ENCODE results near the gene SAMM50.

The SAMM50 gene

GRCh38 chr22:43976861-43977795, 21.9 kb downstream of the SAMM50 start:
- in situ Hi-C loops (cut with HindIII; ENCODE audit: low sequenced_read_pairs) = no loop called here

GRCh38 chr22:43978558-43978957, 23.3 kb downstream of the SAMM50 start:
- in situ Hi-C loops (cut with HindIII; ENCODE audit: low sequenced_read_pairs) = no loop called here

- in situ Hi-C loops (cut with HindIII; ENCODE audit: low sequenced_read_pairs) = no loop called here
Measured at GRCh38 chr22:43980579-43980978, 25.3 kb downstream of the SAMM50 start.

GRCh38 chr22:43980996-43981395, 25.8 kb downstream of the SAMM50 start:
- in situ Hi-C loops (cut with HindIII; ENCODE audit: low sequenced_read_pairs) = no loop called here

GRCh38 chr22:43983808-43984207, 28.6 kb downstream of the SAMM50 start:
- in situ Hi-C loops (cut with HindIII; ENCODE audit: low sequenced_read_pairs) = no loop called here

- in situ Hi-C loops (cut with HindIII; ENCODE audit: low sequenced_read_pairs) = loop anchor here (5.0 kb wide), 1 partner anchor 37 kb away; the partner anchor contains the start of gene PARVB
Measured at GRCh38 chr22:43985532-43985931, 30.3 kb downstream of the SAMM50 start.

- in situ Hi-C loops (cut with HindIII; ENCODE audit: low sequenced_read_pairs) = loop anchor here (5.0 kb wide), 1 partner anchor 34 kb away; the partner anchor contains the start of gene PARVB
Measured at GRCh38 chr22:43988116-43988820, 33.0 kb downstream of the SAMM50 start.

- in situ Hi-C loops (cut with HindIII; ENCODE audit: low sequenced_read_pairs) = loop anchor here (5.0 kb wide), 1 partner anchor 33 kb away; the partner anchor contains the start of gene PARVB
Measured at GRCh38 chr22:43988960-43989359, 33.7 kb downstream of the SAMM50 start.

- in situ Hi-C loops (cut with HindIII; ENCODE audit: low sequenced_read_pairs) = loop anchor here (5.0 kb wide), 1 partner anchor 172 kb away; no protein-coding TSS in a partner anchor
Measured at GRCh38 chr22:43990044-43990443, 34.8 kb downstream of the SAMM50 start.

- in situ Hi-C loops (cut with HindIII; ENCODE audit: low sequenced_read_pairs) = loop anchor here (5.0 kb wide), 1 partner anchor 171 kb away; no protein-coding TSS in a partner anchor
Measured at GRCh38 chr22:43991316-43992020, 36.2 kb downstream of the SAMM50 start.

GRCh38 chr22:43992331-43992821, 37.1 kb downstream of the SAMM50 start:
- in situ Hi-C loops (cut with HindIII; ENCODE audit: low sequenced_read_pairs) = loop anchor here (5.0 kb wide), 1 partner anchor 170 kb away; no protein-coding TSS in a partner anchor

GRCh38 chr22:43993072-43993760, 38.0 kb downstream of the SAMM50 start:
- in situ Hi-C loops (cut with HindIII; ENCODE audit: low sequenced_read_pairs) = loop anchor here (5.0 kb wide), 1 partner anchor 169 kb away; no protein-coding TSS in a partner anchor

- in situ Hi-C loops (cut with HindIII; ENCODE audit: low sequenced_read_pairs) = loop anchor here (5.0 kb wide), 1 partner anchor 168 kb away; no protein-coding TSS in a partner anchor
Measured at GRCh38 chr22:43994006-43994405, 38.8 kb downstream of the SAMM50 start.

- in situ Hi-C loops (cut with HindIII; ENCODE audit: low sequenced_read_pairs) = loop anchor here (5.0 kb wide), 1 partner anchor 168 kb away; no protein-coding TSS in a partner anchor
Measured at GRCh38 chr22:43994416-43994815, 39.2 kb downstream of the SAMM50 start.

- in situ Hi-C loops (cut with HindIII; ENCODE audit: low sequenced_read_pairs) = no loop called here
Measured at GRCh38 chr22:43995057-43995685, 39.9 kb downstream of the SAMM50 start.

- in situ Hi-C loops (cut with HindIII; ENCODE audit: low sequenced_read_pairs) = no loop called here
Measured at GRCh38 chr22:43995798-43996169, 40.5 kb downstream of the SAMM50 start.

- in situ Hi-C loops (cut with HindIII; ENCODE audit: low sequenced_read_pairs) = no loop called here
Measured at GRCh38 chr22:43996170-43996980, 41.1 kb downstream of the SAMM50 start.

GRCh38 chr22:43996981-43997265, 41.7 kb downstream of the SAMM50 start:
- in situ Hi-C loops (cut with HindIII; ENCODE audit: low sequenced_read_pairs) = no loop called here

All from endothelial cell of hepatic sinusoid (primary cell).